ENCODE measurements around the gene ADAMTS16. TPM values are rescaled to one million over a fixed set of nuclear protein-coding genes. Genes with fewer than 3 reads are reported as not detected.

ADAMTS16 gene
- total RNA-seq, 1 experiment from 2014 or later, result not detected

DNA sequence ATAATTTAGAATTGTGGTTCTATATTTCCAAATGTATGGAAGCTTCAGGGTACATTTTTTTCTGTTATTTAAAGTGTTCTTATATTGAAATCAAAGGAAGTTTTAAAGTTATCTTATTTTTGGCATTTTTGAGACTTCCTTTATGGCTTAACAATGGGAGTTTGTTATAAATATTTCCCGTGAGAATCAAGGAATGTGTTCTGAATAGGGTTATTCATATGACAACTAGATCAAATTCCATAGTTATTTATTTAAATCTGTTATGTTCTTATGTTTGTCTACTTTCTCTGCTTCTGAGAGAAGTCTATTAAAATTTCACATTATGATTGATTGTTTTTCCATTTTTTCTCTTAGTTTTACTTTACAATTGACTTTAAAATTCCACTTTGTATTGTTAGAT is 135.1 kb downstream of the ADAMTS16 start:
- Histone ChIP-seq H2AFZ (ENCODE audit: low read length) (no peak overlapping the region), H3K79me2 (ENCODE audit: low read length) (no peaks in the 10 kb centered on the region), H3K4me3 (ENCODE audit: low read length) (no peak overlapping the region), H3K9me3 (ENCODE audit: low read length) (no peaks in the 10 kb centered on the region), H3K36me3 (ENCODE audit: insufficient read depth, low read length) (no peaks in the 10 kb centered on the region), H3K9ac (ENCODE audit: low read length) (no peak overlapping the region), H3K4me1 (ENCODE audit: low read length) (no peaks in the 10 kb centered on the region), H3K4me2 (ENCODE audit: low read depth, low read length, poor library complexity, severe bottlenecking) (no peak overlapping the region), H4K20me1 (ENCODE audit: insufficient read depth, low read depth, low read length) (no peaks in the 10 kb centered on the region), H3K9me2 (replicated peaks; ENCODE audit: insufficient read depth, low read length) (no peaks in the 10 kb centered on the region), H3K27me3 (ENCODE audit: low read length) (no peaks in the 10 kb centered on the region), H3K27ac (ENCODE audit: low read length) (no peak overlapping the region)
- no peak for DNase-seq

DNA sequence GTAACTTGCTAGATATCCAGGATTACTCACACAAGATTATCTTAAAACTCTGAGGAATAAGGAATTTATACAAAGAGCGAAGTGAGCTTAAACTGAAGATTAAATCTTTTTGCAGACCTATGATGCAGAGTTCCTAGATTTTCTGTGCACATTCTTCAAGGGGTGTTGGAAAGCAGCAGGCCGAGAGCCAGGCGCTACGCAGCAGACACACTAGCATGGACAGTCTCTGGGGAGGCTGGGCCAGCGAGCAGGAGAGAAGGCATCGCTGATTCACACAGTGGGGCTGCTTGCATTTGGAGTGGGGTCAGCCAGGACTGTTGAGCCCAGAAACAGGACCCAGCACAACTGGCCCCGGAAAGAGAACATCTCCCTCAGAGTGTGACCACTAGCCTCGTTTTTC is 136.3 kb downstream of the ADAMTS16 start:
- Histone ChIP-seq H3K9me3 (ENCODE audit: low read length) (no peaks in the 10 kb centered on the region), H2AFZ (ENCODE audit: low read length) (no peak overlapping the region), H3K27ac (ENCODE audit: low read length) (no peak overlapping the region), H3K4me3 (ENCODE audit: low read length) (no peak overlapping the region), H3K4me2 (ENCODE audit: low read depth, low read length, poor library complexity, severe bottlenecking) (no peak overlapping the region), H3K4me1 (ENCODE audit: low read length) (no peaks in the 10 kb centered on the region), H3K27me3 (ENCODE audit: low read length) (no peaks in the 10 kb centered on the region), H3K79me2 (ENCODE audit: low read length) (no peaks in the 10 kb centered on the region), H3K9ac (ENCODE audit: low read length) (no peak overlapping the region), H3K36me3 (ENCODE audit: insufficient read depth, low read length) (no peaks in the 10 kb centered on the region), H4K20me1 (ENCODE audit: insufficient read depth, low read depth, low read length) (no peaks in the 10 kb centered on the region), H3K9me2 (replicated peaks; ENCODE audit: insufficient read depth, low read length) (no peaks in the 10 kb centered on the region)
- no peak for DNase-seq

DNA sequence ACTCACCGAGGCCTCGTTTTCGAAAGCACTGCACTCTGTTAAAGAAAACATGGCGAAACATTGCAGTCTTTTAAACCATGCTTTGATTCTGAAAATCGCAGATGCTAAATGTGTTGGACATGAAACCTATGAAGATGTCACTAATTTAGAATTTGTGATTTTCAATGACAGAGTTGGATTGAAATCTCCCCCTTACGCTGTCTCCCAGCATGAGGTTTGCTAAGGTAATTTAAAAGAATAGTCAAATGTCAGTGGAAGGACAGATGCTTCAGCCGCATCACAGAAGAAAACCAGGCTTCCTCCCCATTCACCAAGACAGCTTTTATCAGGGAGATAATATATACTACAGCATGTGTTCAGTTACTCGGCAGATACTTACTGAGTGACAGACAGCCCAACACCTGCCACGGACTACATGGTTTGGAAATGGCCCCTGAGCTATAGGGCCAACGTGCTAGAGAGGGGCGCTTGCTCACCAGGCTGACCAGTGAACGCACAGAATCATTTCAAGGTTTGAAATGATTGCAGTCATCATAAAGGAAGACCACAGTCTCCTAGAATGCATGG is 136.9 kb downstream of the ADAMTS16 start:
- H3K4me3 ChIP-seq (ENCODE audit: low read length), result no peak overlapping the region
- no peak for DNase-seq
- H3K4me1 ChIP-seq (ENCODE audit: low read length), result no peaks in the 10 kb centered on the region
- no peaks in the 10 kb centered on the region for H3K36me3 ChIP-seq (ENCODE audit: insufficient read depth, low read length)
- H4K20me1 ChIP-seq (ENCODE audit: insufficient read depth, low read depth, low read length), result no peaks in the 10 kb centered on the region
- H3K4me2 ChIP-seq (ENCODE audit: low read depth, low read length, poor library complexity, severe bottlenecking), result no peak overlapping the region
- H2AFZ ChIP-seq (ENCODE audit: low read length), result no peak overlapping the region
- H3K27me3 ChIP-seq (ENCODE audit: low read length), result no peaks in the 10 kb centered on the region
- no peak overlapping the region for H3K27ac ChIP-seq (ENCODE audit: low read length)
- H3K9me3 ChIP-seq (ENCODE audit: low read length), result no peaks in the 10 kb centered on the region
- H3K79me2 ChIP-seq (ENCODE audit: low read length), result no peaks in the 10 kb centered on the region
- H3K9ac ChIP-seq (ENCODE audit: low read length), result no peak overlapping the region
- no peaks in the 10 kb centered on the region for H3K9me2 ChIP-seq (replicated peaks; ENCODE audit: insufficient read depth, low read length)

DNA sequence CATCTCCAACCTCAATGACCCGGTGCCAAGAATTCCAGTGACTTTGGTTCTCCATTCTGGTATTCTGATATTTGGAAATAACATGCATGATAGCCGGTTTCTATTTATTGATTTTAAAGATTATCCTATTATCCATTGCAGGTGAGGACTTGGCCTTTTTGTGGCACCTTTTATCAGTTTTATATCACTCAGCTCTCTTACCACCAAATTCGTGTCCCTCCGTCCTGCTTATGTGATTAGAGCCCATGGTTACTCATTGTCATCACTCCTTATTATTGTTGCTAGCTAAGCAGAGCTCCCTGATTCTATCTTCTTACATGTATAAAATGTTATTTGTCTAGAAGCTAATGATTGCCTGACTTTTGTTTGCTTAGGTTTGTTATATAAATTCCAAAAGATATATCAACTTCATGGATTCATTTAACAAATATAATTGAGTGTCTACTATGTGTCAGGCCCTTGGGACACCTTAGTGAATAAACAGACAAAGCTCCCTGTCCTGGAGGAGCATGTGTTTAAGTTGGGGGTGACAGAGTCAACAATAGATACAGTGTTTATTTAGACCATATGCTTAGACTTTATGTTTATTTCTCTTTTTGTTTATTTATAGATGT is 138.2 kb downstream of the ADAMTS16 start:
- no peaks in the 10 kb centered on the region for H3K79me2 ChIP-seq (ENCODE audit: low read length)
- no peaks in the 10 kb centered on the region for H3K9me2 ChIP-seq (replicated peaks; ENCODE audit: insufficient read depth, low read length)
- H3K9me3 ChIP-seq (ENCODE audit: low read length), result peaks cover under 1% of the 10 kb centered on the region; the same call in 1 of the 2 replicates
- no peak overlapping the region for H3K9ac ChIP-seq (ENCODE audit: low read length)
- H3K36me3 ChIP-seq (ENCODE audit: insufficient read depth, low read length), result no peaks in the 10 kb centered on the region
- H2AFZ ChIP-seq (ENCODE audit: low read length), result no peak overlapping the region
- H3K4me3 ChIP-seq (ENCODE audit: low read length), result no peak overlapping the region
- no peaks in the 10 kb centered on the region for H3K27me3 ChIP-seq (ENCODE audit: low read length)
- H3K27ac ChIP-seq (ENCODE audit: low read length), result no peak overlapping the region
- no peak overlapping the region for H3K4me2 ChIP-seq (ENCODE audit: low read depth, low read length, poor library complexity, severe bottlenecking)
- H4K20me1 ChIP-seq (ENCODE audit: insufficient read depth, low read depth, low read length), result no peaks in the 10 kb centered on the region
- no peaks in the 10 kb centered on the region for H3K4me1 ChIP-seq (ENCODE audit: low read length)
- DNase-seq, result no peak

DNA sequence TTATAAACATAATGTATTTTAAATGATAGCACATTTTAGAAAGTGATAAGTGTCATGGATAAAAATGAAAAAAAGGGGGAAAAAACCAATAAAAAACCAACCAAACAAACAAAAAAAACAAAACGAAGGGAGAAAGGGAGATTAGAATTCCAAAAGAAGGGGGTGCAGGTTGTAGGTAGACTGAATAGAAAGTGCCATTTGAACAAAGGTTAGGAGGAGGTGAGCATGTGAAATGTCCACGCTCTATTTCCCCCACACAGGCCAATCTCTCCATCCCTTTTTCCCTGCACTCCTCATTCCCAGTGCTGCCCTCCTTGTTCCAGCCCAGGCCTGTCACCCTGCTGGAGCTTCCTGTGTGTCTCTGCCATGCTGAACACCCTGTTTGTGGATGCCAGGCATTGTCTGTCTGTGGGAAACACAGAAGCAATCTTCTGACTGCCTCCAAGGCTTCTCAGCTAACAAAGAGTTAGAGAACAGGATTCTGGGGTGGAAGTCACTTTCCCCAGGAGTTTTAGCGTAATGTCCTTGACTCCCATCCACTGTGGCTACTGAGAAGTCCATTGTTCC is 138.8 kb downstream of the ADAMTS16 start:
- Histone ChIP-seq H3K4me2 (ENCODE audit: low read depth, low read length, poor library complexity, severe bottlenecking) (no peak overlapping the region), H3K9me3 (ENCODE audit: low read length) (peaks cover 4% of the 10 kb centered on the region; the same call in 1 of the 2 replicates), H3K9me2 (replicated peaks; ENCODE audit: insufficient read depth, low read length) (no peaks in the 10 kb centered on the region), H3K79me2 (ENCODE audit: low read length) (no peaks in the 10 kb centered on the region), H3K4me1 (ENCODE audit: low read length) (no peaks in the 10 kb centered on the region), H4K20me1 (ENCODE audit: insufficient read depth, low read depth, low read length) (no peaks in the 10 kb centered on the region), H3K27ac (ENCODE audit: low read length) (no peak overlapping the region), H3K4me3 (ENCODE audit: low read length) (no peak overlapping the region), H2AFZ (ENCODE audit: low read length) (no peak overlapping the region), H3K36me3 (ENCODE audit: insufficient read depth, low read length) (no peaks in the 10 kb centered on the region), H3K9ac (ENCODE audit: low read length) (no peak overlapping the region), H3K27me3 (ENCODE audit: low read length) (no peaks in the 10 kb centered on the region)
- no peak for DNase-seq

DNA sequence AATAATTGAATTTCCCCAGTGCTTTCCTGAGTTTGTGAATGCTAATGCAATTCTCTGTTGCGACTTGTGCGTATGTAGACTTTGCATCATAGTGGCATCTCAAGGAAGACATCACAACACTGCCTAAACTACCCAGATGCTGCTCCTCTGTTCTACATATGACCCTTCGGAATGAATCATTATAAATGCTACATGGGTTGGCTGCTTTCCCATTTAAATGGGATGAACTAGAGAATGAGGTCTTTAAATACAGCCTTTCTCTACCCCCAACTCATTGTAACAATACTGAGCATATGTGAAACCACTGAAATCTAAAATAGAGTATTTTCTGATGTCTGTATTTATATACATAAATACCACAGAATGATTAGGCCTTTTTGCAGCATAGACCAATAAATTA is 145.8 kb downstream of the ADAMTS16 start:
- no peaks in the 10 kb centered on the region for H3K4me1 ChIP-seq (ENCODE audit: low read length)
- H3K27ac ChIP-seq (ENCODE audit: low read length), result no peak overlapping the region
- H3K79me2 ChIP-seq (ENCODE audit: low read length), result no peaks in the 10 kb centered on the region
- H3K9me2 ChIP-seq (replicated peaks; ENCODE audit: insufficient read depth, low read length), result no peaks in the 10 kb centered on the region
- no peak overlapping the region for H3K9ac ChIP-seq (ENCODE audit: low read length)
- H2AFZ ChIP-seq (ENCODE audit: low read length), result no peak overlapping the region
- H3K4me2 ChIP-seq (ENCODE audit: low read depth, low read length, poor library complexity, severe bottlenecking), result no peak overlapping the region
- H3K36me3 ChIP-seq (ENCODE audit: insufficient read depth, low read length), result no peaks in the 10 kb centered on the region
- no peak for DNase-seq
- no peaks in the 10 kb centered on the region for H3K27me3 ChIP-seq (ENCODE audit: low read length)
- H3K9me3 ChIP-seq (ENCODE audit: low read length), result peaks cover 4% of the 10 kb centered on the region; the same call in 1 of the 2 replicates
- no peaks in the 10 kb centered on the region for H4K20me1 ChIP-seq (ENCODE audit: insufficient read depth, low read depth, low read length)
- no peak overlapping the region for H3K4me3 ChIP-seq (ENCODE audit: low read length)

DNA sequence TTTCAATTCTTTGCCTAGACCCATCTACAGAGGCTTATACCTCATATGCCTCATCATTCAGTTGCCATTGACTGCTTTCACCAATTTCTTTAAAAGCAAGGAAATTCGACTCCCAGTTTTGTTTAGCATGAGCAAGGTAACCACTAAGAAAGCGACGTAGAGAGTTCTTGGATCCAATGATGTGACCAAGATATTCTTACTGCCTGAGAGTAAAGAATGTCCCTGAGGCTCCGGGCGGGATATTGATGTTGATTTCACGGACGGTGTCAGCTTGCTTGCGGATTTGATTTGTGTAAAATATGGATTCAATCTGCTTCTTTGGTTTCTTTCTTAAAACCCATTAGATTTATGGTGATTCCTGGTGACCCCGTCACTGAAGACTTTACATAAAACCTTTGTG is 147.3 kb downstream of the ADAMTS16 start:
- Histone ChIP-seq H3K9ac (ENCODE audit: low read length) (no peak overlapping the region), H3K9me2 (replicated peaks; ENCODE audit: insufficient read depth, low read length) (no peaks in the 10 kb centered on the region), H3K4me3 (ENCODE audit: low read length) (no peak overlapping the region), H4K20me1 (ENCODE audit: insufficient read depth, low read depth, low read length) (no peaks in the 10 kb centered on the region), H3K36me3 (ENCODE audit: insufficient read depth, low read length) (no peaks in the 10 kb centered on the region), H3K4me1 (ENCODE audit: low read length) (no peaks in the 10 kb centered on the region), H3K27ac (ENCODE audit: low read length) (no peak overlapping the region), H2AFZ (ENCODE audit: low read length) (no peak overlapping the region), H3K79me2 (ENCODE audit: low read length) (no peaks in the 10 kb centered on the region), H3K27me3 (ENCODE audit: low read length) (no peaks in the 10 kb centered on the region), H3K4me2 (ENCODE audit: low read depth, low read length, poor library complexity, severe bottlenecking) (no peak overlapping the region), H3K9me3 (ENCODE audit: low read length) (peaks cover 4% of the 10 kb centered on the region; the same call in 1 of the 2 replicates)
- DNase-seq, result no peak

DNA sequence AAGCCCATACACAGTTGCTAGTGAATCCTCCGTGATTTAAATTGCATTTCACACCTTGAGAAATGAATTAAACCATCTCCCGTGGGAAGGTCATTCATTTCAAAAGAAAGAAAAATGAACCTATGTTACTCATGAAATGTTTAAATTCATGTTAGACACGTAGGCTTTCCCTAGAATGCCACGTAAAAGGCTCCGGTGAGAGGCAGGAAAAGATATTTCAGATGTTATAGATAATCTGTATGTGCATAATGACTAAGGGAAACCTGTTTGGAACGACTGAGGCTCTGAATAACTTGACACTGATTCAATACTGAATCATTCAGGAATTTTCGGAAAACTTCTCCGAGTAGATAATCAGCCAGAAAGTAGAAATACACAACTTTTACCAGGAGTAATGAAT is 148.1 kb downstream of the ADAMTS16 start:
- Histone ChIP-seq H3K9ac (ENCODE audit: low read length) (no peak overlapping the region), H2AFZ (ENCODE audit: low read length) (no peak overlapping the region), H3K79me2 (ENCODE audit: low read length) (no peaks in the 10 kb centered on the region), H3K27me3 (ENCODE audit: low read length) (no peaks in the 10 kb centered on the region), H3K9me2 (replicated peaks; ENCODE audit: insufficient read depth, low read length) (no peaks in the 10 kb centered on the region), H4K20me1 (ENCODE audit: insufficient read depth, low read depth, low read length) (no peaks in the 10 kb centered on the region), H3K27ac (ENCODE audit: low read length) (no peak overlapping the region), H3K4me2 (ENCODE audit: low read depth, low read length, poor library complexity, severe bottlenecking) (no peak overlapping the region), H3K4me1 (ENCODE audit: low read length) (no peaks in the 10 kb centered on the region), H3K4me3 (ENCODE audit: low read length) (no peak overlapping the region), H3K9me3 (ENCODE audit: low read length) (peaks cover 4% of the 10 kb centered on the region; the same call in 1 of the 2 replicates), H3K36me3 (ENCODE audit: insufficient read depth, low read length) (no peaks in the 10 kb centered on the region)
- DNase-seq, result no peak
